GM19193 (cell line): ENCODE measurements around the gene TGM2.

Experiments
- POLR2A ChIP-seq: IDR thresholded peaks from 4 replicates; pipeline ENCODE4 v1.6.1; 2011; ENCODE audit not compliant: insufficient read depth, insufficient read length; ENCODE audit errors: extremely low read depth

The TGM2 gene

GRCh38 chr20:38203337-38203980 is 38.4 kb upstream of the TGM2 start:
- TF ChIP-seq POLR2A: no peak

GRCh38 chr20:38202982-38203293 is 37.9 kb upstream of the TGM2 start:
- TF ChIP-seq POLR2A: no peak

GRCh38 chr20:38202153-38202981 is 37.3 kb upstream of the TGM2 start:
- TF ChIP-seq POLR2A: no peak

GRCh38 chr20:38201356-38201755 is 36.3 kb upstream of the TGM2 start:
- TF ChIP-seq POLR2A: no peak

DNA sequence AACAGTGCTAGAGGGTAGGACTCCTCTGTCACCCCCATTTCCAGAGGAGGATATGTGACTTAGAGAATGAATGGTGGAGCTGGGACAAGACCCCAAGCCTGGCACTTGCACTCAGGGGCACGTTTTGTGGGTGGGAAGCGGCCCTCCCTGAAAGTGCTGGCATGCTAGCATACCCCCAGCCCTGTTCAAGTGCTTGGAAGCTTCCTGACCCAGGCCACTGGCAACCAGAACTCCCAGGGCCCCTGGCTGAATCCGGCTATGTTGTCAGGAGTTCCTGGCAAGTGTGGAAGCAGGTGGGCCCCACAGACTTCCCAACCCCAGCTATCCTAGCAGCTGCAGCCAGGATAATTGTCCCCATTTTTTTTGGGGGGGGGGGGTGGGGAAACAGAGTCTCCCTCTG is 35.6 kb upstream of the TGM2 start:
- no peak for TF ChIP-seq POLR2A

GRCh38 chr20:38199501-38200390 is 34.7 kb upstream of the TGM2 start:
- no peak for TF ChIP-seq POLR2A

DNA sequence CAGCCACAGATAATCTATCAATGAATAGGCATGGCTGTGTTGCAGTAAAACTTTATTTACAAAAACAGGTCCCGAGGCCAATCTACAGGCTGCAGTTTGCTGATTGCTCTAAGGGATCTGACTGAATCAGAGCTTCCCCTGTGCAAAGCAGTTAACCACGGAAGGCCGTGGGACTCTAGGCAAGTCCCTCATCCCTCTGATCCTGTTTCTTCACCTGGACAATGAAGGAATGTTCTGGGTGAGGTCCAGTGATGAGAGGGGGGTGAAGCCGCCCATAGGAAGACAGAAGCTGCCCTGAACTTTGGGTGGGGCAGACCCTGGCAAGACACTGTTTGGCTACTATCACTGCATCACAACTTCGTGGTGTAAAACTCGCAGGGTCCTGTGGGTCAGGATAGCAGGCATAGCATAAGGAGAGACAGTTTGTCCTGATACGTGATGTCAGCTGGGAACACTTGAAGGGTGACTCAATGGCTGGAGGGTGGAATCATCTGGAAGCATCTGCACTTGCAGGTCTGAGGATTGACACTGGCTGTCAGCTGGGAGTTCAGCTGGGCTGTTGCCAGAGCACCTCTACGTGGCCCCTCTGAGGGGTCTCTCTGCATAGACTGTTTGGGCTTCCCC is 33.3 kb upstream of the TGM2 start:
- no peak for TF ChIP-seq POLR2A

- TF ChIP-seq POLR2A: no peak
These were observed 32.5 kb upstream of the TGM2 start for GRCh38 chr20:38197619-38198018.

GRCh38 chr20:38197217-38197616 is 32.1 kb upstream of the TGM2 start:
- TF ChIP-seq POLR2A: no peak

DNA sequence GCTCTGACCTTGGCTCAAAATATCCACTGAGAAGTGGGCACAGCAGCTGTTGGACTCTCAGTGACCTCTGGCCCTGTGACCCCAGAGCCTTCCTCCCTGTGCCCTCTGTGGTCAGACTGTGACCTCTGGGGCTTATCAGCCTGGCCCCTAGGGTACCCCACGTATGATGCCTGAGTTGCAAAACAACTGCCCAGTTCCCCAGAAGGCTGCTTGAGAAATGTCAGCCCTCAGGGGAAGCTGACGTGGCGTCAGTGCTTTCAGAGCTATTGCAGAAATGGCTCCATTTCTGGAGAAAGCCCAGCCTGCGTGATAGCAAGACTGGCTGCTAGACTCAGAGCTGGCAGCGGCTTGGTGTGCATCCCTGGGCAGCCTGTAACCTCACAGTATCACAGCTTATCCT is 31.5 kb upstream of the TGM2 start:
- TF ChIP-seq POLR2A: no peak

DNA sequence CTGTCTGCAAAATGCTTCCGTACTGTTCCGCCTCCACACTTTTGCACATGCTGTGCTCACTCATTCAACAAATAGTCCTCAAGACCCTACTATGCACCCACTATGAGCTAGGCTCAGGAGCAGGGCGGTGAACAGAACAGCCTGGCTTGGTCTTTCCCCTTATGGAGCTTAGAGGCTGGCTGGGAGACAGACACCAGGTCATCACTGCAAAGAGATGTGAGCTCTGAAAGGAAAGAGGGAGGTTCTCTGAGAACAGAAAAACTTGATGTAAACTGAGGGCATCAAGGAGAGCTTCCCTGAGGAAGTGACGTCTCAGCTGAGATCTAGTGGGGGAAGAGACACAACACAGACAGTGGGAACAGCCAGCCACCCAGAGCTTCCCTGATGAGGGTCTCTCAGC is 31.0 kb upstream of the TGM2 start:
- TF ChIP-seq POLR2A: no peak

- TF ChIP-seq POLR2A: no peak
These were observed 30.5 kb upstream of the TGM2 start for GRCh38 chr20:38195521-38195920.

DNA sequence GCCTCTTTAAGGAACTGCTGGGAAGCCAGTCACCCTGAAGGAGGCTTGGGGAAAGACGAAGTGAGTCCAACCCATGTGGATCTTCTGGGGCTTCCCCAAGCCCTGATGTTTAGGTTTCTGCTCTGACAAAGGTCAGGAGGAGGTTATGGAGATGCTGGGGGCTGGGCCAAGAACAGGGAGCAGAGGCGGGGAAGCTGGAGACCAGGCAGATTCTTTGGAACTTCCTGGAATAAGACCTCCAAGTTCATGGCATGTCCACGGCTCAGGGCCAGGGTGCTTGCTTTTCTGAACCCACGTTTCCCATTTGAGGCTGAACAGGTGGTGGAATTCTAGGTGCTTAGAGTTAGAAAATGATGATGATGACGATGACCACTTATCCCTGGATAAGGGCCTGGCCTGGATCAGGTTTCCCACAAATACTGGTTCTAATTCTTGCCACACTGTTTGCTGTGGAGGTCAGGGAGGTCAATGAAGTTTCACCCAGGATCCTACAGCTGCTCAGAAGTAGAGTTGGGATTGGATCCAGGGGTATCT is 30.0 kb upstream of the TGM2 start:
- no peak for TF ChIP-seq POLR2A

GRCh38 chr20:38193586-38194105 is 28.6 kb upstream of the TGM2 start:
- TF ChIP-seq POLR2A: no peak
